Measurements from ENCODE around the gene WNT10A. TPM values are rescaled to one million over a fixed set of nuclear protein-coding genes. Genes with fewer than 3 reads are reported as not detected.

The WNT10A gene
- total RNA-seq, 3 donors from 2014 or later (not counting 1 experiment from before 2014, with no cell fraction given) = 0.92 to 2.9 (median 2.9) TPM

GRCh38 chr2:218859556-218859987, 21.1 kb upstream of the WNT10A start, which contains the start of gene WNT6:
Gene WNT6 (plus strand): TSS chr2:218859805. CDS start chr2:218860038, 233 bp downstream.
- H3K27ac Mint-ChIP-seq = no peak within 1 kb of the TSS
- H3K9me3 ChIP-seq (ENCODE audit: control insufficient read depth, insufficient read depth, low read length) = no peaks in the 10 kb centered on the region
- H3K27ac ChIP-seq (ENCODE audit: low read length) = no peak within 1 kb of the TSS
- H3K4me3 ChIP-seq (ENCODE audit: low read length) = no peak within 1 kb of the TSS
- no peaks in the 10 kb centered on the region for H3K36me3 ChIP-seq (ENCODE audit: control insufficient read depth, insufficient read depth, low read length)
- intact Hi-C loops (cut with micrococcal nuclease) = loop anchor here (10.0 kb wide), 1 partner anchor 585 kb away; the partner anchor contains the start of genes AAMP and PNKD
- no peak for TF ChIP-seq CTCF (IDR thresholded peaks at IDR 0.05)
- peaks cover 73 to 75% of the 10 kb centered on the region in 2 donors for H3K27me3 Mint-ChIP-seq (ENCODE audit: low read depth in 2 of 2)
- H3K4me3 Mint-ChIP-seq = peak within 1 kb of the TSS; percentile 64
- H3K9me3 Mint-ChIP-seq = no peaks in the 10 kb centered on the region
- no peaks in the 10 kb centered on the region for H3K36me3 Mint-ChIP-seq
- DNase-seq (peak in 1 of 2 donors; percentile 29), ATAC-seq (peak in 1 of 3 donors; percentile 32)
- H3K4me1 ChIP-seq (ENCODE audit: control insufficient read depth, insufficient read depth, low read length) = peaks cover 20% of the 10 kb centered on the region
- peaks cover 0 to 26% of the 10 kb centered on the region in 2 donors for H3K4me1 Mint-ChIP-seq
- peaks cover 47% of the 10 kb centered on the region for H3K27me3 ChIP-seq (ENCODE audit: control insufficient read depth, insufficient read depth, low read length)
- 2% methylated on average over 60 of the region's 64 CpGs for WGBS (ENCODE audit: insufficient coverage)

GRCh38 chr2:218859988-218860831, 20.4 kb upstream of the WNT10A start:
- WGBS (ENCODE audit: insufficient coverage) = 5% methylated on average over 42 of the region's 47 CpGs
- Mint-ChIP-seq H3K27me3 (ENCODE audit: low read depth in 2 of 2) (peaks cover 66 to 71% of the 10 kb centered on the region in 2 donors), H3K4me1 (peaks cover 0 to 26% of the 10 kb centered on the region in 2 donors), H3K4me3 (peak overlapping the region; percentile 56), H3K36me3 (no peaks in the 10 kb centered on the region), H3K27ac (no peak overlapping the region), H3K9me3 (no peaks in the 10 kb centered on the region)
- Histone ChIP-seq H3K36me3 (ENCODE audit: control insufficient read depth, insufficient read depth, low read length) (no peaks in the 10 kb centered on the region), H3K4me1 (ENCODE audit: control insufficient read depth, insufficient read depth, low read length) (peaks cover 20% of the 10 kb centered on the region), H3K4me3 (ENCODE audit: low read length) (no peak overlapping the region), H3K9me3 (ENCODE audit: control insufficient read depth, insufficient read depth, low read length) (no peaks in the 10 kb centered on the region), H3K27ac (ENCODE audit: low read length) (no peak overlapping the region), H3K27me3 (ENCODE audit: control insufficient read depth, insufficient read depth, low read length) (peaks cover 47% of the 10 kb centered on the region)
- DNase-seq (no peak), ATAC-seq (no peak)
- no peak for TF ChIP-seq CTCF (IDR thresholded peaks at IDR 0.05)
- intact Hi-C loops (cut with micrococcal nuclease) = loop anchor here (10.0 kb wide), 1 partner anchor 585 kb away; the partner anchor contains the start of genes AAMP and PNKD

- no peak overlapping the region for H3K27ac ChIP-seq (ENCODE audit: low read length)
- no peak overlapping the region for H3K4me3 Mint-ChIP-seq
- ATAC-seq = peak in 1 of 3 donors; percentile 46
- DNase-seq = peak; percentile 13 to 49
- peaks cover 59 to 65% of the 10 kb centered on the region in 2 donors for H3K27me3 Mint-ChIP-seq (ENCODE audit: low read depth in 2 of 2)
- H3K27me3 ChIP-seq (ENCODE audit: control insufficient read depth, insufficient read depth, low read length) = peaks cover 46% of the 10 kb centered on the region
- no peaks in the 10 kb centered on the region for H3K36me3 ChIP-seq (ENCODE audit: control insufficient read depth, insufficient read depth, low read length)
- WGBS (ENCODE audit: insufficient coverage) = 2% methylated on average over 21 of the region's 21 CpGs
- H3K9me3 Mint-ChIP-seq = no peaks in the 10 kb centered on the region
- TF ChIP-seq CTCF (IDR thresholded peaks at IDR 0.05) = no peak
- peaks cover 20% of the 10 kb centered on the region for H3K4me1 ChIP-seq (ENCODE audit: control insufficient read depth, insufficient read depth, low read length)
- H3K36me3 Mint-ChIP-seq = no peaks in the 10 kb centered on the region
- intact Hi-C loops (cut with micrococcal nuclease) = no loop called here
- peaks cover 0 to 26% of the 10 kb centered on the region in 2 donors for H3K4me1 Mint-ChIP-seq
- H3K9me3 ChIP-seq (ENCODE audit: control insufficient read depth, insufficient read depth, low read length) = no peaks in the 10 kb centered on the region
- no peak overlapping the region for H3K4me3 ChIP-seq (ENCODE audit: low read length)
- H3K27ac Mint-ChIP-seq = no peak overlapping the region
These were observed 19.7 kb upstream of the WNT10A start for GRCh38 chr2:218860950-218861381.

All from natural killer cell (primary cell).